NCI-H1105 treated with DMSO at 0.1 percent for 48 hours (cell line): Measurements from ENCODE around the gene ERI2.
"Not testable (repeated sequence)": the region's sequence is repeated elsewhere in the genome, so short reads cannot be mapped to it uniquely, and the experiment has no call there.

Source experiments
- DNase-seq: peaks from one replicate; lab custom pipeline; 2025; lab: John Stamatoyannopoulos, UW

Gene ERI2

GRCh38 chr16:20763461-20764232, 42.6 kb downstream of the ERI2 start, which contains the start of gene ACSM3:
TSS of gene ACSM3 (plus strand) at chr16:20764014. CDS start at chr16:20770035, 6,021 bp downstream.
- no peak for DNase-seq

GRCh38 chr16:20762404-20763123, 43.7 kb downstream of the ERI2 start:
- DNase-seq, result no peak

GRCh38 chr16:20761175-20761574, 45.1 kb downstream of the ERI2 start:
- DNase-seq, result no peak

- no peak for DNase-seq
Observed at GRCh38 chr16:20760346-20760745, 45.9 kb downstream of the ERI2 start.

- not testable (repeated sequence) for DNase-seq
Observed at GRCh38 chr16:20755799-20756198, 50.5 kb downstream of the ERI2 start.

GRCh38 chr16:20755238-20755637, 51.0 kb downstream of the ERI2 start:
- DNase-seq, result no peak

GRCh38 chr16:20753727-20754126, 52.5 kb downstream of the ERI2 start:
- no peak for DNase-seq

- no peak for DNase-seq
Observed at GRCh38 chr16:20750558-20750957, 55.7 kb downstream of the ERI2 start.

GRCh38 chr16:20749474-20749873, 56.8 kb downstream of the ERI2 start:
- DNase-seq, result no peak

GRCh38 chr16:20747030-20747816, 59.0 kb downstream of the ERI2 start:
- DNase-seq, result no peak

- no peak for DNase-seq
Observed at GRCh38 chr16:20746461-20746860, 59.8 kb downstream of the ERI2 start.
